Glutamatergic neuron (in vitro differentiated cells): ENCODE results near the gene COASY. TPM values are rescaled to one million over a fixed set of nuclear protein-coding genes. Genes with fewer than 3 reads are reported as not detected.

ENCODE experiments used
- DNase-seq: peaks from one replicate; pipeline ENCODE4 v3.0.0; 2022
- H3K27ac Mint-ChIP-seq: one replicate; pipeline ENCODE4 v1.8.0; 2020; ENCODE audit warnings: mild to moderate bottlenecking, mixed read lengths, inconsistent platforms; ENCODE audit not compliant: unreplicated experiment
- H3K27me3 Mint-ChIP-seq: one replicate; pipeline ENCODE4 v1.8.0; 2020; ENCODE audit warnings: mild to moderate bottlenecking, moderate library complexity, mixed read lengths, inconsistent platforms; ENCODE audit not compliant: unreplicated experiment
- H3K36me3 Mint-ChIP-seq: one replicate; pipeline ENCODE4 v1.8.0; 2020; ENCODE audit warnings: mild to moderate bottlenecking, mixed read lengths, inconsistent platforms; ENCODE audit not compliant: unreplicated experiment
- H3K4me1 Mint-ChIP-seq: one replicate; pipeline ENCODE4 v1.8.0; 2020; ENCODE audit warnings: mild to moderate bottlenecking, low read depth, mixed read lengths, inconsistent platforms; ENCODE audit not compliant: unreplicated experiment
- H3K4me3 Mint-ChIP-seq: one replicate; pipeline ENCODE4 v1.8.0; 2020; ENCODE audit warnings: mild to moderate bottlenecking, mixed read lengths, inconsistent platforms; ENCODE audit not compliant: unreplicated experiment
- H3K9me3 Mint-ChIP-seq: one replicate; pipeline ENCODE4 v1.8.0; 2020; ENCODE audit warnings: mild to moderate bottlenecking, moderate library complexity, mixed read lengths, inconsistent platforms; ENCODE audit not compliant: unreplicated experiment
- CTCF ChIP-seq: fragments of 200-600 bp; sonication (generic); IDR thresholded peaks from one replicate; pipeline ENCODE4 v1.5.0; 2021; ENCODE audit not compliant: partially characterized antibody, unreplicated experiment
- total RNA-seq: library from RNA; stranded (reverse); fragmentation: NEBNext Ultra II Directional; extraction: Animal tissue kit (Norgen Biotek cat#: 25700); gene quantifications from one replicate; pipeline ENCODE4 v1.2.1, GENCODE V29; 2021; ENCODE audit not compliant: unreplicated experiment

The COASY gene
- total RNA-seq, 1 donor from 2014 or later, result 57.4 TPM

DNA sequence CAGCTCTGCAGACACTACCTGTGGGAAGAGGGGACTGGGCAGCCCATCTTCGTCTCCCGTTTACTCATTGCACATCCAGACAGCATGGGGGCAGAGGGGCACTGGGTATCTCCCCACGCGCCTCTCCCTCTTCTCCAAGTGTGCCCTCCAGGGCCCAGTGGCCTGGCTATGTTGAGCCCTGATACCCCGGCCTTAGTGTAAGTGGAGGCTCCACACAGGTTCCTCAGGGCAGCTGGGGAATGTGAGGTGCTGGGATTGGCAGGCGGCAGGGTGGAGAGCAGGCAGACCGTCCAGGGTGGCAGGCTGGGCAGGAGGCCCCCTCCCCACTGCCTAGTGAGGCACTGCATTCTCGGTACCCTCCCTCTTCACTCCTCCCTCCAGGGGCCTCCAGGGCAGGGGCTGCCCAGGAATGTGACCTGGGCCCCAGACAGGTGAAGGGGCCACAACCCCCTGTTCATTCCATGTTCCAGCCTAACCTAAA, 39.1 kb upstream of the COASY start:
- Mint-ChIP-seq H3K27me3 (peaks cover 3% of the 10 kb centered on the region), H3K9me3 (peaks cover 4% of the 10 kb centered on the region), H3K4me3 (no peak overlapping the region), H3K27ac (peak overlapping the region; percentile 8), H3K4me1 (peaks cover 34% of the 10 kb centered on the region), H3K36me3 (no peaks in the 10 kb centered on the region)
- TF ChIP-seq CTCF, result no peak
- DNase-seq, result no peak

DNA sequence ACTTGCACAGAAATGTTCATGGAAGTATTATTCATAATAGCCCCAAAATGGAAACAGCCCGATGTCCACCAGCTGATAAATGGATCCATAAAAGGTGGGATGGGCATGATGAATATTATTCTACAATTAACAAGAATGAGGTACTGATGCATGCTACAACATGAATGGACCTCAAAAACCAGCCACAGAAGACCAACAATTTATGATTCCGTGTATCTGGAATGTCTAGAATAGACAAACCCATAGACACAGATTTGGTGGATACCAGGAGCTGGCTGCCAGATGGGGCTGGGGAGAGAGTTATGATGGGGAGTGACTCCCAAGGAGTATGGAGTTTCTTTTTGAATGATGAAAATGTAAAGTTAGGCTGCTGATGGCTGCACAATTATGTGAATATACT, 36.7 kb upstream of the COASY start:
- peaks cover 16% of the 10 kb centered on the region for H3K4me1 Mint-ChIP-seq
- no peak overlapping the region for H3K4me3 Mint-ChIP-seq
- TF ChIP-seq CTCF, result no peak
- no peak overlapping the region for H3K27ac Mint-ChIP-seq
- peaks cover 3% of the 10 kb centered on the region for H3K27me3 Mint-ChIP-seq
- DNase-seq, result no peak
- H3K9me3 Mint-ChIP-seq, result peaks cover 7% of the 10 kb centered on the region
- no peaks in the 10 kb centered on the region for H3K36me3 Mint-ChIP-seq

DNA sequence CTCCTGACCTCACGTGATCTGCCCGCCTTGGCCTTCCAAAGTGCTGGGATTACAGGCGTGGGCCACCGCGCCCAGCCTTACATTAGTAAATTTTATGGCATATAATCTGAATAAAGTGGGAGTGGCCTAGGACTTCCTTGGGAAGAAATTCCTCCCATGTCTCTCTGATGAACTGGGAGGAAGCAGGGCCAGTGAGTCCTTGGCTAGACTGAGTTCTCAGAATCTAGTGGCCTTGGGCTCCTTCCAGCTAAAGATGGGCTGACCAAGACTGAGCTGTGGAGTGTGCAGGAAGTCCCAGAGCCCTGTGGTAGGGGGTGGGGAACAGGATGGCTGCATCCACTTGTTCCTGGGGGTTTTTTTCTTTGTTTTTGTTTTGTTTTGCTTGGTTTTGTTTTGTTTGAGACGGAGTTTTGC, 35.9 kb upstream of the COASY start:
- Mint-ChIP-seq H3K27ac (no peak overlapping the region), H3K36me3 (no peaks in the 10 kb centered on the region), H3K4me3 (no peak overlapping the region), H3K4me1 (peaks cover 11% of the 10 kb centered on the region), H3K9me3 (peaks cover 4% of the 10 kb centered on the region), H3K27me3 (peaks cover 3% of the 10 kb centered on the region)
- no peak for DNase-seq
- no peak for TF ChIP-seq CTCF

GRCh38 chr17:42527932-42528331, 34.0 kb upstream of the COASY start:
- no peak for TF ChIP-seq CTCF
- Mint-ChIP-seq H3K4me1 (peaks cover 6% of the 10 kb centered on the region), H3K27ac (no peak overlapping the region), H3K4me3 (no peak overlapping the region), H3K9me3 (peaks cover 6% of the 10 kb centered on the region), H3K27me3 (no peaks in the 10 kb centered on the region), H3K36me3 (no peaks in the 10 kb centered on the region)
- DNase-seq, result no peak

DNA sequence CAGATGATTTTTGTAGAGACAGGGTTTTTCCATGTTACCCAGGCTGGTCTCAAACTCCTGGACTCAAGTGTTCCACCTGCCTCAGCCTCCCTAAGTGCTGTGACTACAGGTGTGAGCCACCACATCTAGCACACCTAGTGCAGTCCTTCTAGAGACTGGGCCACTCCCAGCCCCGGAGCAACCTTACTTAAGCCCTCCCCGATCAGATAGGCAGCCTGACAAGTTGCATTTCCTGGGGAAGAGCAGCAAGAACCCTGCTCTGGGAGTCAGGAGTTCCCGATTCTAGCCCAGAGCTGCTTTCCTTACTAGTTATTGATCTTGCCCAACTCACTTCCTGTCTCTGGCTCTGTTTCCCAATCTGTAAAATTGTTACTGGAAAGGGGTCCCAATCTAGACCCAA, 32.9 kb upstream of the COASY start:
- TF ChIP-seq CTCF, result no peak
- peaks cover 5% of the 10 kb centered on the region for H3K9me3 Mint-ChIP-seq
- H3K27ac Mint-ChIP-seq, result no peak overlapping the region
- no peaks in the 10 kb centered on the region for H3K36me3 Mint-ChIP-seq
- H3K27me3 Mint-ChIP-seq, result no peaks in the 10 kb centered on the region
- peaks cover 10% of the 10 kb centered on the region for H3K4me1 Mint-ChIP-seq
- no peak for DNase-seq
- H3K4me3 Mint-ChIP-seq, result no peak overlapping the region
